K562 (cell line): Measurements from ENCODE around the gene SPTLC1. TPM values are rescaled to one million over a fixed set of nuclear protein-coding genes. Genes with fewer than 3 reads are reported as not detected.

Experiments
- BCOR ChIP-seq: fragments of 450-650 bp; IDR thresholded peaks from 2 replicates; pipeline ENCODE4 v1.6.1; 2016
- CTBP1 ChIP-seq: fragments of 450-650 bp; IDR thresholded peaks from 2 replicates; pipeline ENCODE4 v1.6.1; 2016; ENCODE audit warnings: borderline replicate concordance
- CXXC5 ChIP-seq: fragments of 250-450 bp; sonication (Bioruptor Pico); IDR thresholded peaks from 2 replicates; pipeline ENCODE4 v1.8.0; 2022; ENCODE audit warnings: inconsistent platforms, mild to moderate bottlenecking, moderate library complexity
- DIDO1 ChIP-seq: fragments of 450-650 bp; IDR thresholded peaks from 2 replicates; pipeline ENCODE4 v1.6.1; 2016; ENCODE audit warnings: low read depth, missing biosample characterization, missing genetic modification characterization
- KDM4B ChIP-seq, 2 experiments: fragments of 450-650 bp in 1 of 2; sonication (generic) in 1 of 2; IDR thresholded peaks; 2 replicates each; pipeline ENCODE4 v1.6.1; 2016 to 2017; ENCODE audit warnings: borderline replicate concordance in 2 of 2, antibody characterized with exemption in 1 of 2, low read depth in 1 of 2, mild to moderate bottlenecking in 1 of 2
- MAZ ChIP-seq, 2 experiments: fragments of 450-650 bp in 1 of 2; sonication (generic) in 1 of 2; formaldehyde crosslinking; IDR thresholded peaks in 1 of 2; conservative IDR thresholded peaks in 1 of 2; 2 replicates each; pipeline versions ENCODE4 v1.4.0 to v1.5.0; 2020; ENCODE audit warnings: mild to moderate bottlenecking in 1 of 2, missing genetic modification reagents in 1 of 2
- MBD2 ChIP-seq: sonication (generic); IDR thresholded peaks from 2 replicates; pipeline ENCODE4 v1.6.1; 2016; ENCODE audit warnings: low read depth, borderline replicate concordance
- PRDM10 ChIP-seq: fragments of 450-650 bp; IDR thresholded peaks from 2 replicates; pipeline ENCODE4 v1.6.1; 2018; ENCODE audit not compliant: partially characterized antibody
- TOE1 ChIP-seq, 2 experiments: fragments of 450-650 bp in 1 of 2; sonication (generic) in 1 of 2; formaldehyde crosslinking in 1 of 2; IDR thresholded peaks; 2 replicates each; pipeline versions ENCODE4 v1.7.1 to v1.8.0; 2016 to 2022; ENCODE audit warnings: borderline replicate concordance in 2 of 2, mild to moderate bottlenecking in 2 of 2, antibody characterized with exemption in 1 of 2, inconsistent platforms in 1 of 2, low read depth in 1 of 2, missing genetic modification reagents in 1 of 2, moderate library complexity in 1 of 2
- ZEB2 ChIP-seq: fragments of 450-650 bp; IDR thresholded peaks from 2 replicates; pipeline ENCODE4 v1.6.1; 2016
- ZFP30 ChIP-seq: fragments of 250-450 bp; sonication (Bioruptor Pico); IDR thresholded peaks from 2 replicates; pipeline ENCODE4 v1.8.0; 2022; ENCODE audit warnings: moderate library complexity, mild to moderate bottlenecking, inconsistent platforms, borderline replicate concordance
- ZNF12 ChIP-seq: sonication (generic); formaldehyde crosslinking; IDR thresholded peaks from 2 replicates; pipeline ENCODE4 v1.4.0; 2020; ENCODE audit warnings: mild to moderate bottlenecking, missing genetic modification reagents
- ZNF3 ChIP-seq: fragments of 250-450 bp; sonication (Bioruptor Pico); IDR thresholded peaks from 2 replicates; pipeline ENCODE4 v1.5.0; 2021; ENCODE audit warnings: mild to moderate bottlenecking, moderate library complexity
- ZNF830 ChIP-seq: fragments of 250-450 bp; sonication (Bioruptor Pico); IDR thresholded peaks from 2 replicates; pipeline ENCODE4 v1.5.0; 2021; ENCODE audit warnings: mild to moderate bottlenecking
- polyA plus RNA-seq, 8 experiments: library from polyadenylated mRNA; depleted of rRNA in 4 of 8; stranded (reverse) in 5 of 8; unstranded in 3 of 8; fragments of >200 nt; fragmentation: Nextera tagmentation in 2 of 8; fragmentation: Illumina TruSeq in 1 of 8; extraction: Ambion mirVana in 2 of 8; extraction: Trizol in 1 of 8; gene quantifications; 2 replicates each; pipeline versions ENCODE4 v1.2.1 to v1.2.3, GENCODE V29; 2011 to 2014; ENCODE audit warnings: inconsistent platforms in 1 of 8, missing spikeins in 1 of 8
- total RNA-seq, 7 experiments: library from RNA; depleted of rRNA in 6 of 7; stranded (reverse); fragments of >200 nt in 6 of 7; fragmentation: Illumina TruSeq in 2 of 7; extraction: Trizol in 2 of 7; gene quantifications; 2 replicates each; pipeline versions ENCODE4 v1.2.1 to v1.2.3, GENCODE V29; 2011 to 2021; ENCODE audit warnings: low replicate concordance in 1 of 7
- TF ChIP-seq, protein P1 (sequence below): fragments of 450-650 bp; formaldehyde crosslinking; conservative IDR thresholded peaks from 2 replicates; pipeline ENCODE4 v1.4.0; 2022; ENCODE audit warnings: mild to moderate bottlenecking, missing genetic modification characterization
- TF ChIP-seq, protein P2 (sequence below): fragments of 450-650 bp; formaldehyde crosslinking; IDR thresholded peaks from 2 replicates; pipeline ENCODE4 v1.4.0; 2022; ENCODE audit warnings: missing genetic modification characterization
- TF ChIP-seq, protein P3 (sequence below), 2 experiments: fragments of 450-650 bp in 1 of 2; sonication (generic) in 1 of 2; formaldehyde crosslinking in 1 of 2; IDR thresholded peaks in 1 of 2; conservative IDR thresholded peaks in 1 of 2; 2 replicates each; pipeline versions ENCODE4 v1.6.1 to v1.8.1; 2016 to 2023; ENCODE audit warnings: mild to moderate bottlenecking in 2 of 2, moderate library complexity in 2 of 2, inconsistent platforms in 1 of 2, missing genetic modification reagents in 1 of 2

SPTLC1 gene
- total and polyA plus RNA-seq, 9 of the 15 experiments (the other 6 are each of a cell fraction or from before 2014, with no cell fraction given) = 58.8 to 125 (median 84.5) TPM

GRCh38 chr9:92147030-92147851, 32.0 kb upstream of the SPTLC1 start (continued):
- TF ChIP-seq, protein P1, sequence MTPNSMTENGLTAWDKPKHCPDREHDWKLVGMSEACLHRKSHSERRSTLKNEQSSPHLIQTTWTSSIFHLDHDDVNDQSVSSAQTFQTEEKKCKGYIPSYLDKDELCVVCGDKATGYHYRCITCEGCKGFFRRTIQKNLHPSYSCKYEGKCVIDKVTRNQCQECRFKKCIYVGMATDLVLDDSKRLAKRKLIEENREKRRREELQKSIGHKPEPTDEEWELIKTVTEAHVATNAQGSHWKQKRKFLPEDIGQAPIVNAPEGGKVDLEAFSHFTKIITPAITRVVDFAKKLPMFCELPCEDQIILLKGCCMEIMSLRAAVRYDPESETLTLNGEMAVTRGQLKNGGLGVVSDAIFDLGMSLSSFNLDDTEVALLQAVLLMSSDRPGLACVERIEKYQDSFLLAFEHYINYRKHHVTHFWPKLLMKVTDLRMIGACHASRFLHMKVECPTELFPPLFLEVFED = peak; percentile 74; the same call in 1 of the 2 replicates
- TF ChIP-seq ZEB2 (peak; percentile 84; the same call in 1 of the 2 replicates), CTBP1 (peak; percentile 68; the same call in 1 of the 2 replicates), ZNF830 (CRISPR knock-in tag) (no peak), CXXC5 (CRISPR knock-in tag) (peak; percentile 75), ZFP30 (no peak), TOE1 (IDR thresholded peaks at IDR 0.05; ENCODE audit: borderline replicate concordance) (peak; percentile 74), TOE1 (CRISPR knock-in tag; IDR thresholded peaks at IDR 0.05; ENCODE audit: borderline replicate concordance, low read depth) (no peak), PRDM10 (peak; percentile 72), ZNF3 (CRISPR knock-in tag) (no peak), MBD2 (peak; percentile 31; the same call in 1 of the 2 replicates), BCOR (peak; percentile 83), DIDO1 (tag) (peak; percentile 59; the same call in 1 of the 2 replicates), MAZ (CRISPR knock-in tag; conservative IDR thresholded peaks at IDR 0.05 in 1 of 2, IDR thresholded peaks at IDR 0.05 in 1 of 2) (peak; percentile 21 to 22; a peak in 1 of 4 replicates), KDM4B (IDR thresholded peaks at IDR 0.05; ENCODE audit: borderline replicate concordance in 2 of 2, low read depth in 1 of 2) (no peak), ZNF12 (0 out of 2 replicates have a peak, but pooled peaks have one; percentile 21)
- TF ChIP-seq, protein P2, sequence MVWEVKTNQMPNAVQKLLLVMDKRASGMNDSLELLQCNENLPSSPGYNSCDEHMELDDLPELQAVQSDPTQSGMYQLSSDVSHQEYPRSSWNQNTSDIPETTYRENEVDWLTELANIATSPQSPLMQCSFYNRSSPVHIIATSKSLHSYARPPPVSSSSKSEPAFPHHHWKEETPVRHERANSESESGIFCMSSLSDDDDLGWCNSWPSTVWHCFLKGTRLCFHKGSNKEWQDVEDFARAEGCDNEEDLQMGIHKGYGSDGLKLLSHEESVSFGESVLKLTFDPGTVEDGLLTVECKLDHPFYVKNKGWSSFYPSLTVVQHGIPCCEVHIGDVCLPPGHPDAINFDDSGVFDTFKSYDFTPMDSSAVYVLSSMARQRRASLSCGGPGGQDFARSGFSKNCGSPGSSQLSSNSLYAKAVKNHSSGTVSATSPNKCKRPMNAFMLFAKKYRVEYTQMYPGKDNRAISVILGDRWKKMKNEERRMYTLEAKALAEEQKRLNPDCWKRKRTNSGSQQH (CRISPR knock-in tag) = peak; percentile 65; the same call in 1 of the 2 replicates
- TF ChIP-seq, protein P3, sequence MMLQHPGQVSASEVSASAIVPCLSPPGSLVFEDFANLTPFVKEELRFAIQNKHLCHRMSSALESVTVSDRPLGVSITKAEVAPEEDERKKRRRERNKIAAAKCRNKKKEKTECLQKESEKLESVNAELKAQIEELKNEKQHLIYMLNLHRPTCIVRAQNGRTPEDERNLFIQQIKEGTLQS (IDR thresholded peaks at IDR 0.05) = peak; percentile 80
- TF ChIP-seq, protein P3 (CRISPR knock-in tag; conservative IDR thresholded peaks at IDR 0.05) = no peak; the same call in 1 of the 2 replicates
